Peyer's patch (tissue), 4 donors: ENCODE data around the gene TANGO2. TPM values are rescaled to one million over a fixed set of nuclear protein-coding genes. Genes with fewer than 3 reads are reported as not detected.
A peak's percentile ranks its signal among the peaks of the same experiment; 100 is the strongest.

Experiments
- DNase-seq, 3 donors: peaks; one replicate each; pipeline ENCODE4 v3.0.0-alpha.2; 2017 to 2019
- H3K27ac ChIP-seq, 4 donors: fragments of 200-600 bp; sonication (generic); one replicate each; pipeline ENCODE4 v1.5.1; 2016 to 2019
- H3K27me3 ChIP-seq, 2 donors: fragments of 200-600 bp; sonication (generic); one replicate each; pipeline ENCODE4 v1.5.1; 2019
- H3K36me3 ChIP-seq, 3 donors: fragments of 200-600 bp; sonication (generic); one replicate each; pipeline ENCODE4 v1.5.1; 2016 to 2019
- H3K4me1 ChIP-seq, 4 donors: fragments of 200-600 bp; sonication (generic); one replicate each; pipeline ENCODE4 v1.5.1; 2016 to 2019
- H3K4me3 ChIP-seq, 4 donors: fragments of 200-600 bp; sonication (generic); 1 replicate in 3 of 4; 2 replicates in 1 of 4; pipeline ENCODE4 v1.5.1; 2016 to 2019; ENCODE audit warnings: mild to moderate bottlenecking in 1 of 4
- H3K9me3 ChIP-seq, 4 donors: fragments of 200-600 bp; sonication (generic); one replicate each; pipeline ENCODE4 v1.5.1; 2016 to 2019; ENCODE audit warnings: mild to moderate bottlenecking in 1 of 4
- CTCF ChIP-seq, 6 experiments: fragments of 450-650 bp in 4 of 6; fragments of 200-600 bp in 2 of 6; sonication (generic) in 1 of 6; IDR thresholded peaks; one replicate each; pipeline ENCODE4 v1.5.1; 2017 to 2019; ENCODE audit warnings: antibody characterized with exemption in 6 of 6, mild to moderate bottlenecking in 3 of 6, moderate library complexity in 1 of 6
- POLR2A ChIP-seq, 2 donors: fragments of 450-650 bp; IDR thresholded peaks; one replicate each; pipeline ENCODE4 v1.5.1; 2017; ENCODE audit warnings: antibody characterized with exemption in 2 of 2, mild to moderate bottlenecking in 2 of 2, moderate library complexity in 2 of 2
- total RNA-seq, 4 donors: library from RNA; depleted of rRNA; stranded (reverse); fragments of >200 nt; gene quantifications; one replicate each; pipeline ENCODE4 v1.1.0, GENCODE V29; 2016

TANGO2 gene
- total RNA-seq, 4 donors from 2014 or later: 27.2 to 45.4 (median 41.0) TPM

GRCh38 chr22:19986011-19986409 is 34.9 kb upstream of the TANGO2 start:
- no peak for TF ChIP-seq CTCF (IDR thresholded peaks at IDR 0.05)
- TF ChIP-seq POLR2A (IDR thresholded peaks at IDR 0.05): no peak
- DNase-seq: no peak
- no peaks in the 10 kb centered on the region for H3K9me3 ChIP-seq
- no peak overlapping the region for H3K27ac ChIP-seq
- H3K36me3 ChIP-seq: no peaks in the 10 kb centered on the region
- peak overlapping the region in 2 of 4 donors; percentile 76 to 92 for H3K4me3 ChIP-seq
- H3K4me1 ChIP-seq: peaks cover 0 to 14% (median 8%) of the 10 kb centered on the region in 4 donors
- no peaks in the 10 kb centered on the region for H3K27me3 ChIP-seq

DNA sequence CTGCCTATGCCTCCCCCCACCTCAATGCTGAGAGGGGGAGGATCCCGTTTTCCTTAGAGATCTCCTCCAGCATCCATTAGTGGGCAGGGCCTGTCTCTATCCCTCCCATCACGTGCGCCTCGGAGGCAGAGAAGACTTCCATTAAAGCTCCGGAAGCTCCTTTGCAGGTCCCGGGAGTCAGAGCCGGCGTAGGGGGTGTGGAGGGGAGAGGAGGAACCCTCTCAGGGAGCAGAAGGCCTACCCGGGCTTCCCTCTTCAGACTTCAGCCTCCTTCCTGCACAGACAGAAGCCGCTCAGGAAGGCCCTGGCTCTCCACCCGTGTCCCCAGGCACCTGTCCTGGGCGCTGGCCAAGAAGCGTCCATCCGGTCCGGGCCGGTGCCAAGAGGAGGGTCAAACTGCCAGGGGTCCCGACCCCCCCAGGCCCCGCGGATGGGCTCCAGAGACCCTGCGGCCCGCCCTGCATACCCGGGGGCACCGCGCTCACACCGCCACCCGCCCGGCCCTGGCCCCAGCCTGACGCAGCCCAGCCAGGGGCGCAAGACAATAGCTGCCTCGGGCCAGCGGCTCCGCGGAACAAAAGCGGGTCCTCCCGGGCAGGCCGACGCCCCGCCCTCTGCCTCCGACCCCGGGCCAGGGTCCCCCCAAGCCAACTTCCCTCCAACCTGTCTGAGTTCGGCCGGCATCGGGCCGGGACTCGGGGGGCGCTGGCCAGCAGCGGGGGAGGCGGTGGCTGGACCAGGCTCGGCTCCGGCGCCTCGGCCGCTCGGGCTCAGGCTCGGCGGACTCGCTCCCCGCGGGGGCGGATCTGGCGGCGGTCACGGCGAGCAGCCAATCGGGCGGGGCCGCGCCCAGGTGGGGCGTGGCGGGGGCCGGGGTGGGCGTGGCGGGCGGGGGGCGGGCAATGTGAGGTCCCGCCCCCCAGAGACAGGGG is 34.2 kb upstream of the TANGO2 start:
- Histone ChIP-seq H3K27ac (peak overlapping the region; percentile 41 to 81 (median 68)), H3K27me3 (no peaks in the 10 kb centered on the region), H3K4me1 (peaks cover 0 to 14% (median 8%) of the 10 kb centered on the region in 4 donors), H3K4me3 (peak overlapping the region; percentile 53 to 92 (median 72)), H3K36me3 (no peaks in the 10 kb centered on the region), H3K9me3 (no peaks in the 10 kb centered on the region)
- peak; percentile 48 to 89 (median 84) for DNase-seq
- TF ChIP-seq CTCF (IDR thresholded peaks at IDR 0.05) (no peak), POLR2A (IDR thresholded peaks at IDR 0.05) (peak; percentile 27 to 35)

- H3K4me1 ChIP-seq: peaks cover 0 to 14% (median 8%) of the 10 kb centered on the region in 4 donors
- TF ChIP-seq POLR2A (IDR thresholded peaks at IDR 0.05) (no peak), CTCF (IDR thresholded peaks at IDR 0.05) (no peak)
- H3K36me3 ChIP-seq: no peaks in the 10 kb centered on the region
- H3K4me3 ChIP-seq: peak overlapping the region in 3 of 4 donors; percentile 53 to 92 (median 76)
- DNase-seq: no peak
- H3K27me3 ChIP-seq: no peaks in the 10 kb centered on the region
- peak overlapping the region in 3 of 4 donors; percentile 8 to 59 (median 57) for H3K27ac ChIP-seq
- no peaks in the 10 kb centered on the region for H3K9me3 ChIP-seq
These were observed 33.3 kb upstream of the TANGO2 start for GRCh38 chr22:19987394-19988306.

DNA sequence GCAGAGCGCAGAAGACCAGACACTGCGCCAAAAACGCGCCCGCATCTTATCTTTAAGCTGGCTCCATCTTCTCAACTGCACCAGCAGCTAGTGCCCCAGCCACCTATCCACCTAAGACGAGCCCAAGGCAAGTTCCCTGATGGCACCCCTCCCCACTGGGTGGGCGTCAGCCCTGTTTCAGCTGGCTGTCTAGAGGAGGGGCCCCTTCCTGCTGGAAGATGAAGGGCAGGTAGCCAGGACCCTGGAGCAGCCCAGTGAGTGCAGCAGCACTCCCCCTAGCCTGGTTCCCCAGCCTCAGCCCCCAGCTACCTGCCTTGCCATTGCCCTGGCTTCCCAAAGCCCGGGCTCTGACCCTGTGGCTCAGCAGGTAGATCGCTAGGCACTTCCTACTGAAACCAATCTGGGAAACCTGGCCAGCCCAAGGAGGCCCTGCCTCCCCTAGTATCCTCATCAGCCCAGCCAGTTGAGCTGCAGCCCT is 32.5 kb upstream of the TANGO2 start:
- no peak for DNase-seq
- Histone ChIP-seq H3K27me3 (no peaks in the 10 kb centered on the region), H3K36me3 (no peaks in the 10 kb centered on the region), H3K27ac (peak overlapping the region in 1 of 4 donors; percentile 3), H3K9me3 (no peaks in the 10 kb centered on the region), H3K4me1 (peaks cover 0 to 14% (median 8%) of the 10 kb centered on the region in 4 donors), H3K4me3 (no peak overlapping the region)
- no peak for TF ChIP-seq CTCF (IDR thresholded peaks at IDR 0.05)
- no peak for TF ChIP-seq POLR2A (IDR thresholded peaks at IDR 0.05)

GRCh38 chr22:19988965-19989724 is 31.8 kb upstream of the TANGO2 start:
- H3K4me1 ChIP-seq: peaks cover 0 to 14% (median 8%) of the 10 kb centered on the region in 4 donors
- H3K27ac ChIP-seq: no peak overlapping the region

More at GRCh38 chr22:19988965-19989724, 31.8 kb upstream of the TANGO2 start:
- H3K9me3 ChIP-seq: no peaks in the 10 kb centered on the region
- TF ChIP-seq CTCF (IDR thresholded peaks at IDR 0.05) (no peak), POLR2A (IDR thresholded peaks at IDR 0.05) (no peak)
- DNase-seq: no peak
- H3K36me3 ChIP-seq: no peaks in the 10 kb centered on the region
- no peaks in the 10 kb centered on the region for H3K27me3 ChIP-seq
- no peak overlapping the region for H3K4me3 ChIP-seq
